ENCODE measurements around the gene OR8B4.

DNA sequence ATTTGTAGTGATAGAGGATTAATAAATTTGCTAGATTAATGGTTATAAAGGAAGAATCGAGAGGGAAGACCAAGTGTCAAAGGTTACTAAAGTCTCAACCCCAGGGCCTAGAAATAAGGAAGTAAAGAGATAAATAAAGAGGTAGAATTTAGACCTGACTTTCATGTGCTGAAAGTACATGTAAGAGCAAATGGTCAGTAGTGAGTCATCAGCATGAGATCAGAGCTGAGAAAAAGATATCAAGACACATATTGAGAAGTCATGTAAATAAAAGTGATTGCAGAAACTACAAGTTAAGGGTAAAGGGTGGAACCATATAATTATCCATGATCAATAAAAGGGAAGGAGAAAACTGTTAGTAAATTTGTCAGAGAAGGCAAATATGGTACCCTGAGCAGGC lies 22.2 kb upstream of the OR8B4 start:
- TF ChIP-seq, protein P1, sequence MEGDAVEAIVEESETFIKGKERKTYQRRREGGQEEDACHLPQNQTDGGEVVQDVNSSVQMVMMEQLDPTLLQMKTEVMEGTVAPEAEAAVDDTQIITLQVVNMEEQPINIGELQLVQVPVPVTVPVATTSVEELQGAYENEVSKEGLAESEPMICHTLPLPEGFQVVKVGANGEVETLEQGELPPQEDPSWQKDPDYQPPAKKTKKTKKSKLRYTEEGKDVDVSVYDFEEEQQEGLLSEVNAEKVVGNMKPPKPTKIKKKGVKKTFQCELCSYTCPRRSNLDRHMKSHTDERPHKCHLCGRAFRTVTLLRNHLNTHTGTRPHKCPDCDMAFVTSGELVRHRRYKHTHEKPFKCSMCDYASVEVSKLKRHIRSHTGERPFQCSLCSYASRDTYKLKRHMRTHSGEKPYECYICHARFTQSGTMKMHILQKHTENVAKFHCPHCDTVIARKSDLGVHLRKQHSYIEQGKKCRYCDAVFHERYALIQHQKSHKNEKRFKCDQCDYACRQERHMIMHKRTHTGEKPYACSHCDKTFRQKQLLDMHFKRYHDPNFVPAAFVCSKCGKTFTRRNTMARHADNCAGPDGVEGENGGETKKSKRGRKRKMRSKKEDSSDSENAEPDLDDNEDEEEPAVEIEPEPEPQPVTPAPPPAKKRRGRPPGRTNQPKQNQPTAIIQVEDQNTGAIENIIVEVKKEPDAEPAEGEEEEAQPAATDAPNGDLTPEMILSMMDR (conservative IDR thresholded peaks at IDR 0.05 in 1 of 2, IDR thresholded peaks at IDR 0.05 in 1 of 2; ENCODE audit: extremely low read depth in 1 of 2, insufficient read depth in 1 of 2, low read depth in 1 of 2, low read length in 2 of 2): no peak
- TF ChIP-seq EZH2 (IDR thresholded peaks at IDR 0.05; ENCODE audit: borderline replicate concordance, low read length): no peak
